Measurements from ENCODE around the gene EXOC3L1.

The EXOC3L1 gene

GRCh38 chr16:67163164-67163998, 26.6 kb downstream of the EXOC3L1 start:
- DNase-seq (ENCODE audit: low spot score), result no peak

- no peak for DNase-seq (ENCODE audit: low spot score)
Observed at GRCh38 chr16:67162506-67163163, 27.3 kb downstream of the EXOC3L1 start.

GRCh38 chr16:67161595-67162058, 28.3 kb downstream of the EXOC3L1 start:
- no peak for DNase-seq (ENCODE audit: low spot score)

GRCh38 chr16:67158637-67159600, 31.0 kb downstream of the EXOC3L1 start:
- no peak for DNase-seq (ENCODE audit: low spot score)

- DNase-seq (ENCODE audit: low spot score), result no peak
Observed at GRCh38 chr16:67157892-67158635, 31.9 kb downstream of the EXOC3L1 start.

GRCh38 chr16:67157106-67157748, 32.7 kb downstream of the EXOC3L1 start:
- no peak for DNase-seq (ENCODE audit: low spot score)

- DNase-seq (ENCODE audit: low spot score), result no peak
Observed at GRCh38 chr16:67156143-67156844, 33.6 kb downstream of the EXOC3L1 start.

- DNase-seq (ENCODE audit: low spot score), result peak; percentile 90
Observed at GRCh38 chr16:67155295-67156142, 34.4 kb downstream of the EXOC3L1 start.

GRCh38 chr16:67154578-67155294, 35.2 kb downstream of the EXOC3L1 start:
- no peak for DNase-seq (ENCODE audit: low spot score)

GRCh38 chr16:67151431-67152097, 38.4 kb downstream of the EXOC3L1 start:
- no peak for DNase-seq (ENCODE audit: low spot score)

- DNase-seq (ENCODE audit: low spot score), result no peak
Observed at GRCh38 chr16:67150833-67151396, 39.0 kb downstream of the EXOC3L1 start, which contains the start of gene B3GNT9. TSS of gene B3GNT9 (minus strand) at chr16:67150998. CDS start at chr16:67150485, 513 bp downstream.

GRCh38 chr16:67150047-67150832, 39.7 kb downstream of the EXOC3L1 start:
- no peak for DNase-seq (ENCODE audit: low spot score)

GRCh38 chr16:67149276-67150046, 40.5 kb downstream of the EXOC3L1 start:
- DNase-seq (ENCODE audit: low spot score), result no peak

- DNase-seq (ENCODE audit: low spot score), result no peak
Observed at GRCh38 chr16:67148656-67149275, 41.2 kb downstream of the EXOC3L1 start.

- DNase-seq (ENCODE audit: low spot score), result no peak
Observed at GRCh38 chr16:67148221-67148620, 41.7 kb downstream of the EXOC3L1 start.
